OCI-LY3 (cell line): ENCODE data around the gene ARHGEF10L.

Source experiments
- H2AFZ ChIP-seq: fragments of 200-600, 300-600 bp; shearing (Covaris generic); 2 replicates; pipeline ENCODE4 v1.6.0; 2014; ENCODE audit warnings: antibody characterized with exemption, low read depth, low read length
- H3K27ac ChIP-seq: fragments of 200-600, 300-600 bp; sonication (generic); 2 replicates; pipeline ENCODE4 v1.5.1; 2014; ENCODE audit warnings: mild to moderate bottlenecking, low read length, moderate library complexity, mixed read lengths
- H3K27me3 ChIP-seq: fragments of 200-600, 300-600 bp; sonication (generic); 2 replicates; pipeline ENCODE4 v1.6.1; 2014; ENCODE audit warnings: low read depth, low read length, mixed read lengths
- H3K36me3 ChIP-seq: fragments of 200-600, 300-600 bp; sonication (generic); replicated peaks from 2 replicates; pipeline ENCODE3; 2014; ENCODE audit warnings: low read depth, low read length, mixed read lengths
- H3K4me1 ChIP-seq: fragments of 300-600, 200-600 bp; sonication (generic); 2 replicates; pipeline ENCODE4 v1.6.1; 2014; ENCODE audit warnings: low read length, mixed read lengths
- H3K4me2 ChIP-seq: fragments of 200-600, 300-600 bp; sonication (generic); 2 replicates; pipeline ENCODE4 v1.6.1; 2014; ENCODE audit warnings: low read length, mixed read lengths
- H3K4me3 ChIP-seq: fragments of 300-600, 200-600 bp; sonication (generic); 2 replicates; pipeline ENCODE4 v1.5.1; 2014; ENCODE audit warnings: antibody characterized with exemption, mild to moderate bottlenecking, low read length, moderate library complexity
- H3K79me2 ChIP-seq: fragments of 300-600, 200-600 bp; shearing (Covaris generic); 2 replicates; pipeline ENCODE4 v1.6.1; 2014; ENCODE audit warnings: mild to moderate bottlenecking, low read length, mixed read lengths
- H3K9ac ChIP-seq: fragments of 300-600, 200-600 bp; shearing (Covaris generic); 2 replicates; pipeline ENCODE4 v1.6.0; 2014; ENCODE audit warnings: mild to moderate bottlenecking, low read length, moderate library complexity
- H3K9me3 ChIP-seq: fragments of 200-600, 300-600 bp; shearing (Covaris generic); 2 replicates; pipeline ENCODE4 v1.6.1; 2014; ENCODE audit warnings: low read length, mixed read lengths; ENCODE audit not compliant: insufficient read depth
- H4K20me1 ChIP-seq: fragments of 200-600, 300-600 bp; sonication (generic); 2 replicates; pipeline ENCODE4 v1.6.1; 2016; ENCODE audit warnings: low read length, mixed read lengths; ENCODE audit not compliant: insufficient read depth
- EZH2phosphoT487 ChIP-seq: fragments of 200-600 bp; shearing (Covaris generic); IDR thresholded peaks from 2 replicates; pipeline ENCODE4 v1.6.1; 2018; ENCODE audit warnings: antibody characterized with exemption, mixed run types, low read depth
- TF ChIP-seq, protein P1 (sequence below): fragments of 200-600, 300-600 bp; sonication (generic); IDR thresholded peaks from 2 replicates; pipeline ENCODE4 v1.5.1; 2014; ENCODE audit warnings: antibody characterized with exemption, low read length, low read depth

Gene ARHGEF10L

DNA sequence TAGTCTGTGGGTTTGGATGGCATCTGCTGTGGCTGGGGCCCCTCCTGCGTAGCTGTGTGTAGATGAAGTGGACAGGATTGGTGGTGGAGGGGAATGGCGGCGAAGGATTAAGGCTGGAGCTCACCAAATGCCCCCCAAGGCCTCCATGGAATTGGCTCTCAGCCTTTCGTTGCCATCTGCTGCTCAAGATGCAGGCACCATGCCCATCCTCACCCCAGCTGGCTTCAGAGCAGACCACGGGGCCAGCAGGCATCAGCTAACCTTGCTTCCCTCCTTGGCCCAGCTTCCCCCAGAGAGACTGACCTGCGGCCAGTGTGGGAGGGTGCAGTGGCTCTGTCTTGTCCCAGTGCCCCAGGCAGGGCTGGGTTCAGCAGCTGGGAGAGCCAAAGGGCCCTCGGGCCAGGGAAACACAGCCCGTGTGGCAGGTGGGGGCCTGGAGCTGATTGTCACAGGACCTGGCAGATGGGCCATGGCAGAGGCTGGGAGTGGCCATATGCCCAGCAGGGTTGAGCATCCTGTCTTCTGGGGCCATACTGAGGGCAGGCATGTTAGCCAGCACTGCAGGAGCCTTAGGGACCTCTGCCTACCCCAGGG is 148.8 kb downstream of the ARHGEF10L start:
- Histone ChIP-seq H3K4me1 (peaks cover 5% of the 10 kb centered on the region; the same call in 1 of the 2 replicates), H3K36me3 (no peaks in the 10 kb centered on the region), H3K79me2 (no peaks in the 10 kb centered on the region), H3K9me3 (no peaks in the 10 kb centered on the region), H3K9ac (no peak overlapping the region), H3K4me2 (no peak overlapping the region), H3K4me3 (no peak overlapping the region), H3K27ac (no peak overlapping the region), H2AFZ (no peak overlapping the region), H4K20me1 (no peaks in the 10 kb centered on the region), H3K27me3 (no peaks in the 10 kb centered on the region)
- TF ChIP-seq, protein P1, sequence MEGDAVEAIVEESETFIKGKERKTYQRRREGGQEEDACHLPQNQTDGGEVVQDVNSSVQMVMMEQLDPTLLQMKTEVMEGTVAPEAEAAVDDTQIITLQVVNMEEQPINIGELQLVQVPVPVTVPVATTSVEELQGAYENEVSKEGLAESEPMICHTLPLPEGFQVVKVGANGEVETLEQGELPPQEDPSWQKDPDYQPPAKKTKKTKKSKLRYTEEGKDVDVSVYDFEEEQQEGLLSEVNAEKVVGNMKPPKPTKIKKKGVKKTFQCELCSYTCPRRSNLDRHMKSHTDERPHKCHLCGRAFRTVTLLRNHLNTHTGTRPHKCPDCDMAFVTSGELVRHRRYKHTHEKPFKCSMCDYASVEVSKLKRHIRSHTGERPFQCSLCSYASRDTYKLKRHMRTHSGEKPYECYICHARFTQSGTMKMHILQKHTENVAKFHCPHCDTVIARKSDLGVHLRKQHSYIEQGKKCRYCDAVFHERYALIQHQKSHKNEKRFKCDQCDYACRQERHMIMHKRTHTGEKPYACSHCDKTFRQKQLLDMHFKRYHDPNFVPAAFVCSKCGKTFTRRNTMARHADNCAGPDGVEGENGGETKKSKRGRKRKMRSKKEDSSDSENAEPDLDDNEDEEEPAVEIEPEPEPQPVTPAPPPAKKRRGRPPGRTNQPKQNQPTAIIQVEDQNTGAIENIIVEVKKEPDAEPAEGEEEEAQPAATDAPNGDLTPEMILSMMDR: no peak
- no peak for TF ChIP-seq EZH2phosphoT487

DNA sequence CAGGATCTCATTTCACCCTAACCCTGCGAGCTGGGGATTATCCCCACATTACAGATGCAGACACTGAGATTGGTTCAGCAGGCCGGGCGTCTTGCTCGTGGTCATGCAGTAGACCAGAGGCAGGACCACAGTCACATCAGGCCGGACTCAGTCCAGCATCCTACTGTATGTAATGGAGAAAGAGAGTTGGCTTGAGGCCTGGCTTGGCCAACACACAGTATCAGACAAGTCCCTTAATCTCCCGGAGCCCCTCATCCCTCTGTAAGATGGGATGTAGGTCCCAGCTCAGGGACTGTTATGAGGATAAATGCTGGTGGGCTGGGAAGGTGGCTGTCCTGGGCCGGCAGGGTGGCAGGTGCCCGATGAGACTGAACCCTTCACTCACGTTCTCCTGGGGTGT is 149.5 kb downstream of the ARHGEF10L start:
- Histone ChIP-seq H3K4me1 (peaks cover 5% of the 10 kb centered on the region; the same call in 1 of the 2 replicates), H3K36me3 (no peaks in the 10 kb centered on the region)
- TF ChIP-seq EZH2phosphoT487: no peak
- TF ChIP-seq, protein P1: no peak

GRCh38 chr1:17690906-17691634 is 151.6 kb downstream of the ARHGEF10L start:
- H3K36me3 ChIP-seq: no peaks in the 10 kb centered on the region
- no peaks in the 10 kb centered on the region for H3K9me3 ChIP-seq
- TF ChIP-seq EZH2phosphoT487: no peak
- TF ChIP-seq, protein P1: no peak
- H3K4me3 ChIP-seq: no peak overlapping the region
- H3K9ac ChIP-seq: no peak overlapping the region
- H3K79me2 ChIP-seq: no peaks in the 10 kb centered on the region
- no peak overlapping the region for H3K27ac ChIP-seq
- H3K4me2 ChIP-seq: no peak overlapping the region
- peaks cover 5% of the 10 kb centered on the region; the same call in 1 of the 2 replicates for H3K4me1 ChIP-seq
- no peaks in the 10 kb centered on the region for H4K20me1 ChIP-seq
- no peaks in the 10 kb centered on the region for H3K27me3 ChIP-seq
- no peak overlapping the region for H2AFZ ChIP-seq

More for the DNA sequence above, 149.5 kb downstream of the ARHGEF10L start:
- Histone ChIP-seq H2AFZ (no peak overlapping the region), H3K4me3 (no peak overlapping the region), H3K79me2 (no peaks in the 10 kb centered on the region), H3K4me2 (no peak overlapping the region), H3K27ac (no peak overlapping the region), H3K9ac (no peak overlapping the region), H4K20me1 (no peaks in the 10 kb centered on the region), H3K9me3 (no peaks in the 10 kb centered on the region), H3K27me3 (no peaks in the 10 kb centered on the region)

GRCh38 chr1:17692645-17693044 is 153.1 kb downstream of the ARHGEF10L start:
- Histone ChIP-seq H3K27ac (no peak overlapping the region), H3K4me2 (no peak overlapping the region), H3K9ac (no peak overlapping the region), H3K4me1 (no peaks in the 10 kb centered on the region), H3K9me3 (no peaks in the 10 kb centered on the region), H3K79me2 (no peaks in the 10 kb centered on the region), H3K36me3 (no peaks in the 10 kb centered on the region), H3K4me3 (no peak overlapping the region), H2AFZ (no peak overlapping the region), H3K27me3 (no peaks in the 10 kb centered on the region), H4K20me1 (no peaks in the 10 kb centered on the region)
- no peak for TF ChIP-seq EZH2phosphoT487
- TF ChIP-seq, protein P1: no peak
